H1 (cell line): ENCODE results near the gene EIF4A3. TPM values are rescaled to one million over a fixed set of nuclear protein-coding genes. Genes with fewer than 3 reads are reported as not detected.

Experiments used
- CTCF ChIP-seq, 3 experiments: IDR thresholded peaks; 1 replicate in 2 of 3; 2 replicates in 1 of 3; pipeline versions ENCODE4 v1.5.1 to v1.6.1; 2011; ENCODE audit warnings: low read length in 3 of 3, mild to moderate bottlenecking in 3 of 3, inconsistent platforms in 2 of 3, low read depth in 1 of 3, moderate library complexity in 1 of 3; ENCODE audit not compliant: insufficient read depth in 1 of 3; ENCODE audit errors: control extremely low read depth in 1 of 3
- E2F6 ChIP-seq: IDR thresholded peaks from 2 replicates; pipeline ENCODE4 v1.6.1; 2012; ENCODE audit warnings: inconsistent platforms
- KDM1A ChIP-seq: fragments of 200-600, 300-600 bp; sonication (generic); IDR thresholded peaks from 2 replicates; pipeline ENCODE4 v1.7.1; 2016; ENCODE audit warnings: mild to moderate bottlenecking, low read length, borderline replicate concordance
- MAX ChIP-seq: IDR thresholded peaks from 2 replicates; pipeline ENCODE4 v1.6.1; 2012; ENCODE audit warnings: inconsistent platforms
- POLR2A ChIP-seq, 2 experiments: IDR thresholded peaks; 1 replicate in 1 of 2; 2 replicates in 1 of 2; pipeline ENCODE4 v1.6.1; 2011; ENCODE audit warnings: low read depth in 2 of 2, low read length in 2 of 2, mild to moderate bottlenecking in 2 of 2; ENCODE audit errors: control extremely low read depth in 1 of 2
- SIX5 ChIP-seq: IDR thresholded peaks from 2 replicates; pipeline ENCODE4 v1.6.1; 2011; ENCODE audit warnings: mild to moderate bottlenecking, low read depth, low read length
- polyA plus RNA-seq, 7 experiments: library from polyadenylated mRNA; depleted of rRNA in 3 of 7; stranded (reverse) in 5 of 7; unstranded in 2 of 7; fragments of >200 nt in 5 of 7; fragments of 200-250 nt in 2 of 7; gene quantifications; 1 replicate in 5 of 7; 2 replicates in 1 of 7; 4 replicates in 1 of 7; pipeline versions ENCODE4 v1.2.1 to v1.2.3, GENCODE V29; 2011 to 2013; ENCODE audit warnings: missing spikeins in 2 of 7, mixed read lengths in 2 of 7
- total RNA-seq: library from RNA; stranded (reverse); fragmentation: NEBNext Ultra II Directional; extraction: Animal tissue kit (Norgen Biotek cat#: 25700); gene quantifications from 2 replicates; pipeline ENCODE4 v1.2.1, GENCODE V29; 2021

The EIF4A3 gene
- total and polyA plus RNA-seq, 2 of the 8 experiments (the other 6 are each of a cell fraction or from before 2014, with no cell fraction given): 142 to 146 TPM

GRCh38 chr17:80104321-80104955 is 42.5 kb downstream of the EIF4A3 start (continued):
- TF ChIP-seq CTCF (IDR thresholded peaks at IDR 0.05; ENCODE audit: control extremely low read depth in 1 of 3, insufficient read depth in 1 of 3, low read depth in 1 of 3, low read length in 3 of 3): no peak
- TF ChIP-seq KDM1A: no peak
- no peak for TF ChIP-seq POLR2A (IDR thresholded peaks at IDR 0.05; ENCODE audit: control extremely low read depth in 1 of 2, low read depth in 2 of 2, low read length in 2 of 2)
- no peak for TF ChIP-seq SIX5
- no peak for TF ChIP-seq MAX
- no peak for TF ChIP-seq E2F6
